Spinal cord (tissue), 10 donors: Measurements from ENCODE around the gene DES. TPM values are rescaled to one million over a fixed set of nuclear protein-coding genes. Genes with fewer than 3 reads are reported as not detected.
"Not testable (repeated sequence)": the region's sequence is repeated elsewhere in the genome, so short reads cannot be mapped to it uniquely, and the experiment has no call there.

ENCODE experiments used
- DNase-seq, 6 donors: peaks; one replicate each; pipeline versions ENCODE4 v3.0.0 to v3.0.0-alpha.2; 2013 to 2015; ENCODE audit warnings: low spot score in 6 of 6, low read depth in 4 of 6
- H3K27ac ChIP-seq: one replicate; pipeline ENCODE4 v1.5.1; 2013; ENCODE audit warnings: low read depth, low read length, control low read depth
- H3K27me3 ChIP-seq: one replicate; pipeline ENCODE4 v1.6.1; 2013; ENCODE audit warnings: low read length; ENCODE audit not compliant: control insufficient read depth, insufficient read depth
- H3K36me3 ChIP-seq: one replicate; pipeline ENCODE4 v1.6.1; 2013; ENCODE audit warnings: low read length; ENCODE audit not compliant: control insufficient read depth, insufficient read depth
- H3K4me1 ChIP-seq: one replicate; pipeline ENCODE4 v1.6.1; 2013; ENCODE audit warnings: low read length; ENCODE audit not compliant: control insufficient read depth, insufficient read depth
- H3K4me3 ChIP-seq: one replicate; pipeline ENCODE4 v1.5.1; 2013; ENCODE audit warnings: low read depth, low read length, control low read depth
- H3K9me3 ChIP-seq: one replicate; pipeline ENCODE4 v1.6.1; 2013; ENCODE audit warnings: low read length; ENCODE audit not compliant: control insufficient read depth, insufficient read depth
- WGBS: methylation state at CpG from one replicate; pipeline ENCODE4 v1.1.5; 2013; ENCODE audit warnings: missing lambda C conversion rate; ENCODE audit not compliant: insufficient coverage; 5-methylcytosine and 5-hydroxymethylcytosine counted together
- polyA plus RNA-seq, 2 donors: library from polyadenylated mRNA; unstranded; fragments of 120-200 nt; gene quantifications; one replicate each; pipeline ENCODE4 v1.2.1, GENCODE V29; 2013; ENCODE audit not compliant: insufficient read length in 2 of 2
- total RNA-seq, 2 donors: library from RNA; depleted of rRNA in 1 of 2; stranded (reverse); fragments of 120-200 nt in 1 of 2; fragments of >200 nt in 1 of 2; gene quantifications; one replicate each; pipeline versions ENCODE4 v1.2.3 to v1.2.4, GENCODE V29; 2013 to 2014
- donor health status: healthy.

The DES gene
- total and polyA plus RNA-seq, 4 donors, result 3.5 to 8.8 (median 5.2) TPM

DNA sequence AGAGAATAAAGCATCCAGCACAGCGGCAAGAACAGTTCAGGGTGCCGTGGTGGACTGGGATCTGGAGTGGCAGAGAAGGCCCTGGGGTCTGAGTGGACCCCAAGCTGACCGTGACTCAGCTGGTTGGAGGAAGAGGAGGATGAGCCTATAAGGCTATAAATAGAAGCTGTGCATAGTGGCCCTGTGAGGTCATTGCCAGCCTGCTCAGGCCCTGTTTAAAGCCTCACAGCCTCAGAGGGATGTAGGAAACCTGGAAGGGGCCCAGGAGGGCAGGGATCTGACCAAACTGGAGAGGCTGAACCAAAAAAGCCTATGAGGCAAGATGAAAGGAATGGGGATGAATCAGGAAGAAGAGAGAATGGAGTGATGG lies 11.3 kb upstream of the DES start:
- H3K27ac ChIP-seq, result no peak overlapping the region
- no peaks in the 10 kb centered on the region for H3K4me1 ChIP-seq
- no peaks in the 10 kb centered on the region for H3K9me3 ChIP-seq
- H3K36me3 ChIP-seq, result no peaks in the 10 kb centered on the region
- no peaks in the 10 kb centered on the region for H3K27me3 ChIP-seq
- no peak overlapping the region for H3K4me3 ChIP-seq
- WGBS, result 96% methylated on average over 3 of the region's 3 CpGs
- no peak for DNase-seq

DNA sequence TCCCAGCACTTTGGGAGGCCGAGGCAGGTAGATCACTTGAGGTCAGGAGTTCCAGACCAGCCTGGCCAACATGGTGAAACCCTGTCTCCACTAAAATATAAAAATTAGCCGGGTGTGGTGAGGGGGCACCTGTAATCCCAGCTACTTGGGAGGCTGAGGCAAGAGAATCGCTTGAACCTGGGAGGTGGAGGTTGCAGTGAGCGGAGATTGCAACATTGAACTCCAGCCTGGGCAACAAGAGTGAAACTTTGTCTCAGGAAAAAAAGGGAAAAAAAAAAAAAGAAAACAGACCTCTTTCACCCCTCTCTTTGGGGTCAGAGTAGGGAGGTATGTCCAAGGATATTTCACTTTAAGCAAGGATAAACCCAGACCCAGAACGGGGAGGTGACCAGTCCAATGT lies 10.8 kb upstream of the DES start:
- H3K9me3 ChIP-seq, H3K4me1 ChIP-seq, H3K4me3 ChIP-seq, H3K36me3 ChIP-seq, DNase-seq, H3K27me3 ChIP-seq, H3K27ac ChIP-seq: not testable (repeated sequence)
- 67% methylated on average over 4 of the region's 5 CpGs for WGBS

DNA sequence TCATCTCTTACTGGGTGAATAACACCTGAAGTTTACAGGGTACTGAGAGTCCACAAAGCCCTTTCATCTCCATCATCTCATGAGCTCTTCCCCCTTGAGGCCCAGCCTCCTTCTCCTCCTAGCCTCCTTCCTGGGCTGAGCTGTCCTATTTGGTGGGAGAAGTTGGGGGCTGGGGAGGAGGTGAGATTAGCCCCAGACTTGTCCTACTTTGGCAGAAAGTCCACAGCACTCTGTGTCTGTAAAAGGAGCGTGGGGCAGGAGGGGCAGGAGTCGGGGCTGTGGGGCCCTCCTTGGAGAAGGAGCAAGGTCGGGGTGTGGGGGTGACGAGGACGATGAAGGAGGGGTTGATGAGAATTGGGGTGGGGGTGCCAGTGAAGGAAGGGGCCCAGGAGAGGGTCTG lies 10.0 kb upstream of the DES start:
- 93% methylated on average over 5 of the region's 5 CpGs for WGBS
- Histone ChIP-seq H3K27me3 (no peaks in the 10 kb centered on the region), H3K36me3 (no peaks in the 10 kb centered on the region), H3K9me3 (no peaks in the 10 kb centered on the region), H3K4me1 (no peaks in the 10 kb centered on the region), H3K27ac (no peak overlapping the region), H3K4me3 (no peak overlapping the region)
- DNase-seq, result no peak

DNA sequence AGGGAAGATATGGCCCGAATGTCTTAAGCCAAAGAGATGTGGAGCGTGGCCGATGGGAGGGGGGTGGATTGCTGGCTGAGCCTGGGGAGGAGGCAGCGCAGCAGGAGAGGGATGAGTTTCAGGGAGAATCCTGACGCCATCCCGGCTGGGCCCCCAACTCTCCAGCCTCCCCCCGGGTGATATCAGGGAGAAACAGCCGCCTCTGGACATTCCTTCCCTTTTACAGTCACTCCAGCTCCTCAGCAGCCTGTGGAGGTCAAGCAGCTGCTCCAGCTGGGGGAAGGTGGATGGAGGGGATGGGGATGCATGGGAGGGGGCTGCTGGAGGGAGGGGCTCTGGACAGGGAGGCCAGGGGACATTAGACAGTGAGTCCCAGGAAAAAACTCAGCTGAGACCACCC lies 9.5 kb upstream of the DES start:
- Histone ChIP-seq H3K4me3 (no peak overlapping the region), H3K4me1 (no peaks in the 10 kb centered on the region), H3K9me3 (no peaks in the 10 kb centered on the region), H3K36me3 (no peaks in the 10 kb centered on the region), H3K27me3 (no peaks in the 10 kb centered on the region), H3K27ac (no peak overlapping the region)
- 93% methylated on average over 2 of the region's 8 CpGs for WGBS
- DNase-seq, result no peak

DNA sequence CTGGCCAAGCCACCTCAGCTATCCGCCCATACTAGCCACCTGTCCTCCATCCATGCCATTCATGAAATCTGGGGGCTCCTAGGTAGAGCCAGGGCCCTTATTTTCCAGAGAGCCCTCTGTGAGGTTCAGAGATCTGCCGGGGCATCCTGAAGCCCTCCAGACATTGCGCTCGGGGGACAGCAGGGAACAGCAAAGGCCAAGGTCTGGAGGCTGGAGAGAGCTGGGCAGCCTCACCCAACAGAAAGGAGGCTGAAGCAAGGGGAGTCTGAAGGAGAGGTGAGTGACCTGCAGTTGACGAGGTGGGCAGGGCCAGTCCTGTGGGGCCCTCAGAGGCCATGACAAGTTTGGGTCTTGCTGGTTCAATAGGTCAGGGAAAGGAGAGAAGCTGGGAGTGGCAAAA lies 8.6 kb upstream of the DES start:
- H3K4me1 ChIP-seq, result no peaks in the 10 kb centered on the region

DNA sequence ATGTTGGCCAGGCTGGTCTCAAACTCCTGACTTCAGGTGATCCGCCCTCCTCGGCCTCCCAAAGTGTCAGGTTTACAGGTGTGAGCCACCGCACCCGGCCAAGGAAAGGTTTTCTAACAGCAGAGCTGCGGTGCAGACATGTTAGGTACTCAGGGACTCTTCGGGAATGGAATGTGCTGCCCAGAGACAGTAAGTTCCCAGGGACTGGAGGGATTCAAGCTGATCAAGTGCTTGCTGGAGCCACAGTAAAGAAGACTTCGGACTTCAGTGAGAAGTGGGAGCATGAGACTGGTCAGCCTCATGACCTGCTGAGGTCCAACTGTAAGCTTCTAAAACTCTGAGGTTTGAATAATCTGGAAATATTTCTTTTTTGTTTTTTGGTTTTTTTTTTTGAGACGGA lies 7.8 kb upstream of the DES start:
- 94% methylated on average over 8 of the region's 8 CpGs for WGBS
- no peaks in the 10 kb centered on the region for H3K27me3 ChIP-seq
- no peaks in the 10 kb centered on the region for H3K36me3 ChIP-seq
- DNase-seq, result no peak
- no peaks in the 10 kb centered on the region for H3K9me3 ChIP-seq
- no peak overlapping the region for H3K27ac ChIP-seq
- no peak overlapping the region for H3K4me3 ChIP-seq
- no peaks in the 10 kb centered on the region for H3K4me1 ChIP-seq

More for the DNA sequence above, 8.6 kb upstream of the DES start:
- H3K27me3 ChIP-seq, result no peaks in the 10 kb centered on the region
- no peaks in the 10 kb centered on the region for H3K9me3 ChIP-seq
- DNase-seq, result no peak
- H3K4me3 ChIP-seq, result no peak overlapping the region
- no peak overlapping the region for H3K27ac ChIP-seq
- no peaks in the 10 kb centered on the region for H3K36me3 ChIP-seq
- WGBS, result 98% methylated on average over 5 of the region's 5 CpGs

DNA sequence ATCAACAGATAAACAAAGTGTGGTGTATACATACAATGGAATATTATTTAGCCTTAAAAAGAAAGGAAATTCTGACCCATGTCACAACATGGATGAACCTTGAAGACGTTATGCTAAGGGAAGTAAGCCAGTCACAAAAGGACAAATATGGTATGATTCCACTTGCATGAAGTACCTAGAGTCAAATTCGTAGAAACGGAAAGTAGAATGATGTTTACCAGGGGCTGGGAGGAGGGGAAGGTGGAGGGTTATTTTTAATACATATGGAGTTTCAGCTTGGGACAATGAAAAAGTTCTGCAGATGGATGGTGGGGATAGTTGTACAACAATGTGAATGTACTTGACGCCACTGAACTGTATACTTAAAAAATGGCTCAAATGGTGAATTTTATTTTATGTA lies 3.3 kb upstream of the DES start:
- WGBS, result 92% methylated on average over 3 of the region's 4 CpGs
- H3K36me3 ChIP-seq, result no peaks in the 10 kb centered on the region
- no peak for DNase-seq
- H3K27me3 ChIP-seq, result peaks cover 24% of the 10 kb centered on the region
- no peaks in the 10 kb centered on the region for H3K9me3 ChIP-seq
- peaks cover 11% of the 10 kb centered on the region for H3K4me1 ChIP-seq
- no peak overlapping the region for H3K27ac ChIP-seq
- H3K4me3 ChIP-seq, result no peak overlapping the region

DNA sequence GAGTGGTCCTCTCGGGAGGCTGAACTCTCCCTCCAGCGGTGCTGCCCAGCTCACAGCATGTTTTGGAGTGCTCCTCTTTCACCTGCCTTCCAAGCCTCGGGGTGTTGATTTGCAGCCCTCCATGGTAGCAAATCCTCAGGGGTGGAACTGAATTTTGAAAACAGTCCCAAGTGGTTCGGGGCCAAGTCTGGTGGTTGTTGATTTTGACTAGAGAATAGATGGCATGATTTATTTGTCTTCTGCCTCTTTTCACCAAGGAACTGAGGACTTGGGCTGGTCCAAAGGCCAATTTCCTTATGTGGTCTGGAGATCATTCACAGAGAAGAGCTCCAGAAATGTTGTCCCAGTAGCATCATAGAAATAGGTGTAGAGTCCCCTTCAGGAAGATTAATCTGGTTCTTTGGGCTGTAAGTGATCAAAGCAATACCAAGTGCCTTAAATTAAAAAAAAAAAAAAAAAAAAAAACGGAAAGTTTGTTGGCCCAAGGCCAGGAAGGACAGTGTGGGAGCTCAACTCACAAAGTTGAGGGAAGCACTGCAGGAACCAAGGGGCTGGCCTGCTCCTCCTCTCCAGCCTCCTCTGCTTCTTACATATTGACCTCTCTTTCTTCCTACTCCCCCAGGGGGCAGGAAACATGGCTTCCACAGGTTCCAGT lies 2.5 kb upstream of the DES start:
- Histone ChIP-seq H3K4me3 (no peak overlapping the region), H3K4me1 (peaks cover 11% of the 10 kb centered on the region), H3K36me3 (no peaks in the 10 kb centered on the region), H3K9me3 (no peaks in the 10 kb centered on the region), H3K27ac (no peak overlapping the region), H3K27me3 (peaks cover 29% of the 10 kb centered on the region)
- no peak for DNase-seq
- WGBS, result 75% methylated on average over 1 of the region's 5 CpGs

DNA sequence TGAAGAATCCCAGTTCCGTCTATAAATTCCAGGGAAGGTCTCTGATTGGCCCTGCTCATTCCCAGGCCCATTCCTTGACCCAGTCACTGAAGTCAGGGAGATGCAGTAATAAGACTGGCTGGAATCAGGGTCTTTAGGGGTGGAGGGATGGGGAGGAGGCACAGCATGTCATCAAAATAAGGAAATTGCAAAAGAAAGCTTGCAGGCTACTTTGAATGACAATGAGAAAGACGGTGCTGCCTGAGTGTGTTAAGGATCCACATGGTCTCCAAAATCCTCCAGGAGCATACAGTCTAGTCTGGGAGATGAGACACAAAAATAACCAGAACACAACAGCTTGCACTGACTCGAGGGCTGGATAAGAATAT lies 2.0 kb upstream of the DES start:
- Histone ChIP-seq H3K36me3 (no peaks in the 10 kb centered on the region), H3K9me3 (no peaks in the 10 kb centered on the region), H3K27me3 (peaks cover 29% of the 10 kb centered on the region), H3K4me1 (peaks cover 11% of the 10 kb centered on the region), H3K4me3 (no peak overlapping the region), H3K27ac (no peak overlapping the region)
- DNase-seq, result no peak
- no CpG with 5 or more reads among the region's 3 CpGs for WGBS

DNA sequence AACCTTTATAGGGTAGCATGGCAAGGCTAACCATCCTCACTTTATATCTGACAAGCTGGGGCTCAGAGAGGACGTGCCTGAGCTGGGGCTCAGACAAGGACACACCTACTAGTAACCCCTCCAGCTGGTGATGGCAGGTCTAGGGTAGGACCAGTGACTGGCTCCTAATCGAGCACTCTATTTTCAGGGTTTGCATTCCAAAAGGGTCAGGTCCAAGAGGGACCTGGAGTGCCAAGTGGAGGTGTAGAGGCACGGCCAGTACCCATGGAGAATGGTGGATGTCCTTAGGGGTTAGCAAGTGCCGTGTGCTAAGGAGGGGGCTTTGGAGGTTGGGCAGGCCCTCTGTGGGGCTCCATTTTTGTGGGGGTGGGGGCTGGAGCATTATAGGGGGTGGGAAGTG lies 1.2 kb upstream of the DES start:
- H3K4me1 ChIP-seq, result peaks cover 11% of the 10 kb centered on the region
- H3K27ac ChIP-seq, result no peak overlapping the region
- DNase-seq, result no peak
- 83% methylated on average over 3 of the region's 4 CpGs for WGBS
- H3K27me3 ChIP-seq, result peaks cover 29% of the 10 kb centered on the region
- H3K4me3 ChIP-seq, result no peak overlapping the region
- no peaks in the 10 kb centered on the region for H3K36me3 ChIP-seq
- no peaks in the 10 kb centered on the region for H3K9me3 ChIP-seq
